HEK293T (cell line): Measurements from ENCODE around the gene PGBD1.

Source experiments
- CTCF ChIA-PET: fragments of 350-600 bp; formaldehyde crosslinking; extraction: SDS; loops from one replicate; lab custom pipeline; 2021; ENCODE audit warnings: antibody characterized with exemption, inconsistent platforms; lab: Yijun Ruan, JAX
- POLR2A ChIA-PET: fragments of 350-600 bp; formaldehyde crosslinking; extraction: SDS; loops from one replicate; lab custom pipeline; 2020; ENCODE audit warnings: antibody characterized with exemption, inconsistent platforms; lab: Yijun Ruan, JAX
- DNase-seq: peaks from one replicate; pipeline ENCODE4 v3.0.0; 2012; ENCODE audit warnings: mixed read lengths; ENCODE audit errors: extremely low spot score
- ARNT ChIP-seq: fragments of 450-650 bp; IDR thresholded peaks from 2 replicates; pipeline ENCODE4 v1.6.1; 2017; ENCODE audit warnings: mild to moderate bottlenecking
- BHLHE40 ChIP-seq: fragments of 450-650 bp; IDR thresholded peaks from 2 replicates; pipeline ENCODE4 v1.6.1; 2016; ENCODE audit warnings: mild to moderate bottlenecking, moderate library complexity, borderline replicate concordance
- CTBP1 ChIP-seq: fragments of 450-650 bp; IDR thresholded peaks from 2 replicates; pipeline ENCODE4 v1.6.1; 2016; ENCODE audit warnings: borderline replicate concordance
- ELF4 ChIP-seq: fragments of 450-650 bp; IDR thresholded peaks from 2 replicates; pipeline ENCODE4 v1.6.1; 2017; ENCODE audit warnings: antibody characterized with exemption
- FOXA1 ChIP-seq: fragments of 450-650 bp; IDR thresholded peaks from 2 replicates; pipeline ENCODE4 v1.6.1; 2016; ENCODE audit warnings: mild to moderate bottlenecking
- FOXK2 ChIP-seq: fragments of 450-650 bp; IDR thresholded peaks from 2 replicates; pipeline ENCODE4 v1.6.1; 2016; ENCODE audit warnings: mild to moderate bottlenecking
- FOXM1 ChIP-seq: fragments of 450-650 bp; IDR thresholded peaks from 2 replicates; pipeline ENCODE4 v1.6.1; 2017; ENCODE audit warnings: mild to moderate bottlenecking, borderline replicate concordance
- HDGF ChIP-seq: fragments of 450-650 bp; IDR thresholded peaks from 2 replicates; pipeline ENCODE4 v1.6.1; 2017; ENCODE audit warnings: antibody characterized with exemption, borderline replicate concordance
- L3MBTL2 ChIP-seq: fragments of 450-650 bp; conservative IDR thresholded peaks from 2 replicates; pipeline ENCODE4 v1.6.1; 2016; ENCODE audit warnings: mild to moderate bottlenecking
- LEF1 ChIP-seq: fragments of 450-650 bp; IDR thresholded peaks from 2 replicates; pipeline ENCODE4 v1.6.1; 2017; ENCODE audit warnings: mild to moderate bottlenecking, borderline replicate concordance
- NFRKB ChIP-seq: fragments of 450-650 bp; IDR thresholded peaks from 2 replicates; pipeline ENCODE4 v1.6.1; 2016; ENCODE audit warnings: mild to moderate bottlenecking, moderate library complexity
- SP1 ChIP-seq: fragments of 450-650 bp; IDR thresholded peaks from 2 replicates; pipeline ENCODE4 v1.6.1; 2017
- SUZ12 ChIP-seq: fragments of 450-650 bp; IDR thresholded peaks from 2 replicates; pipeline ENCODE4 v1.6.1; 2016; ENCODE audit warnings: mild to moderate bottlenecking
- TARDBP ChIP-seq: fragments of 450-650 bp; IDR thresholded peaks from 2 replicates; pipeline ENCODE4 v1.6.1; 2016
- ZNF384 ChIP-seq: fragments of 450-650 bp; IDR thresholded peaks from 2 replicates; pipeline ENCODE4 v1.6.1; 2016
- TF ChIP-seq, protein P1 (sequence below): fragments of 450-650 bp; IDR thresholded peaks from 2 replicates; pipeline ENCODE4 v1.6.1; 2016

The PGBD1 gene

DNA sequence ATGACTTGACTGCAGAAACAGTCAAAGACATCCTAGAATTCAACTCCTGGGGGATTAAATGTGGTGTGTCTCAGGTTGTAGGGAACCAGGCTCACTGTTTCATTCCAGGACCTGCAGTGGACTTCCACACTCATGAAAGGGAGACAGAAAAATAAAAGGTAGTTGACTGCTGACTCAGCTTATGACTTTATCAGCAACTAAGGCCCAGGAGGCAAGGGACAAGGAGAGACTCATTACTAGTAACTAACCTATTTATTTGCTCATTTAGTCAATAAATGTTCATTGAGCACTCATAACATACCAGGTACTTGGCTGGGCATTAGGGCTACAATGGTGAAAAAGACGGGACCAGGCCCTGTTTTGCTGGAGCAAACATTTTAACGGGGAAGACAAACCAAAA, 51.7 kb downstream of the PGBD1 start:
- ChIA-PET POLR2A (no interaction called here), CTCF (no interaction called here)
- DNase-seq: no peak
- TF ChIP-seq ELF4: no peak
- TF ChIP-seq ZNF384: no peak
- TF ChIP-seq TARDBP: no peak
- no peak for TF ChIP-seq SP1
- no peak for TF ChIP-seq L3MBTL2
- TF ChIP-seq BHLHE40: no peak
- TF ChIP-seq SUZ12: no peak
- TF ChIP-seq FOXA1: no peak
- TF ChIP-seq FOXM1: no peak
- TF ChIP-seq, protein P1, sequence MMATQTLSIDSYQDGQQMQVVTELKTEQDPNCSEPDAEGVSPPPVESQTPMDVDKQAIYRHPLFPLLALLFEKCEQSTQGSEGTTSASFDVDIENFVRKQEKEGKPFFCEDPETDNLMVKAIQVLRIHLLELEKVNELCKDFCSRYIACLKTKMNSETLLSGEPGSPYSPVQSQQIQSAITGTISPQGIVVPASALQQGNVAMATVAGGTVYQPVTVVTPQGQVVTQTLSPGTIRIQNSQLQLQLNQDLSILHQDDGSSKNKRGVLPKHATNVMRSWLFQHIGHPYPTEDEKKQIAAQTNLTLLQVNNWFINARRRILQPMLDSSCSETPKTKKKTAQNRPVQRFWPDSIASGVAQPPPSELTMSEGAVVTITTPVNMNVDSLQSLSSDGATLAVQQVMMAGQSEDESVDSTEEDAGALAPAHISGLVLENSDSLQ: no peak
- no peak for TF ChIP-seq ARNT

DNA sequence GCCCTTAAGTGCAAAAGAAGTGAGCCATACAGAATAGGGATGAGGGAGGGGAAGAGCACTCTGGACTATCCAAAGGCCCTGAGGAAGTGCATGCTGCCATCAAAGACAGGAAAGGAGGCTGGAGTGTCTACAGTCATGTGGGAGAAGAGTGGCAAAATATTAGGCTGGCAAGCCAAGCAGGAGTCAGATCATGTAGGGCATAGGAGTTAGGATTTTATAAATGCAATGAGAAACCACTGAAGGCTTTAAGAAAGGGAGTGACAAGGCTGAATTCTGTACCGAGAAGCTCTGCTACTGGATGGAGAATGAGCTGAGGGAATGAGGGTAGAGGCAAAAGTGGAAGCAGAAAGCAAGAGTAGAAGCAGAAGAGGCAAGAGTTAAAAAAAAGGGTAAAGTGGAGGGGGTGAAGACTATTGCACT, 52.2 kb downstream of the PGBD1 start:
- CTCF ChIA-PET: interaction anchor here (0.6 kb wide), 1 partner anchor 1171 kb away, joined by 6 read pairs; no protein-coding TSS in a partner anchor
- DNase-seq: no peak
- TF ChIP-seq ELF4 (no peak), SUZ12 (no peak), ZNF384 (no peak), TARDBP (no peak), CTBP1 (no peak)
- POLR2A ChIA-PET: no interaction called here

DNA sequence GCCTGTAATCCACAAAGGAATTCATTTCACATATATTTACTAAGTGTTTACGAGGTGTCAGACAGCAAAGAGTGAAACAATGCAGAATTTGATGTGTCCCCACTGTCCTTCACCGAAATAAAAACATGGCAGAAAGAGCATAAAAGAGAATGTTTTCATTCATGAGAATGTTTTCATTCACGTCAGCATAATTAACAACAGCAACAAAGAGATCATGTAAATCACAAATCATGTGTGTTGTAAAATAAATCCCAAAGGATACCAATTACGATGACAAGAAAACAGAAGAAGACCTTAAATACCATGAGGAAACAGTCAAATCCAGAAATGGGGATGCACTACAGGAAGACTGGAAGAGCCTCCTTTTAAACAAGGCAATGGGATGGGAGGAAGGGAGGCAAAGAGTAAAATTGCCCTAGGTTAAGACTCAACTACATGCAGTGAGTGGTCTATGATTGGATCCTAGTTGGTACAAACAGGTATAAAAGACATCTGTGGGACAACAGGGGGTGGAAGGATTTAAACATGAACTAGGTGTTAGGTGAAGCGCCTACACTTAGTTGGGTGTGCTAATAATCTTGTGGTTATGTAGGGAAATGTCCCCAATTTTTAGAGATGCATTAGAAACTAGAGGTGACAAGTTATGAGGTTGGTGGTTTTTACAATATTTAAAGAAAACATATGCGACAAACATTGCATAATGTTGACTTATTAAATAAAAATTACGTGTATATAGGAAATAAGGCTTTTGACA, 53.1 kb downstream of the PGBD1 start:
- ChIA-PET CTCF (interaction anchor here (0.6 kb wide), 1 partner anchor 1172 kb away, joined by 6 read pairs; no protein-coding TSS in a partner anchor), POLR2A (interaction anchor here (1.1 to 3.5 kb wide), 11 partner anchors 15 to 193 kb away, joined by 3 to 24 read pairs (median 6); partner anchors contain the start of genes PGBD1, ZKSCAN3 and ZKSCAN8)
- no peak for TF ChIP-seq ELF4
- TF ChIP-seq LEF1: no peak
- TF ChIP-seq BHLHE40: no peak
- TF ChIP-seq SUZ12: no peak
- no peak for TF ChIP-seq CTBP1
- no peak for TF ChIP-seq TARDBP
- no peak for TF ChIP-seq FOXK2
- TF ChIP-seq FOXM1: no peak
- DNase-seq: no peak

DNA sequence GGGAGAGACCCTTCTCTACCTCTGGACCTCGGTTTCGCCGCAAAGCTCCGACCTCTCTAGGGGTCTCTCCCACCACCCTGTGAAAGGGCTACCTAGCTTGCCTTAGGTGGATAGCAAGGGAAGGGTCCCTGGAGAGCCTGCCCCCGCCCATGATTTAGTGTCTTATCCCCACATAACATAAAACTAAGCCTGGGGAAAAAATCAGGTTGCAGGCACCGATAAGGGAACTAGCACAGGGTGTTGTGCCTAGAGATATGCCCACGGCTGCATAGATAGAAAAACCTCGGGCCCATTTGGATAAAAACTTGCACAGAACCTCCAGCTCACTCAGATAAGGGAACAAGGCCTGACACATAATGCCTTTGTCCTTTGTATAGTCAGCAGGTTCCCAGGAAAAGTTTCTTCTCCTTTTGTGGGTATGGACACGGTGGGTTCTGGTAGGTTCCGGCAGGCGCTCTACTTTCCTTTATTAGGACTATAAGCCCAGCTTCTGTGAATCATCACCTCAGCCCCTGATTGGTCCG, 53.7 kb downstream of the PGBD1 start:
- no peak for DNase-seq
- ChIA-PET CTCF (interaction anchor here (0.6 kb wide), 1 partner anchor 270 kb away, joined by 11 read pairs; no protein-coding TSS in a partner anchor), POLR2A (interaction anchor here (0.7 to 3.5 kb wide), 26 partner anchors 9 to 252 kb away, joined by 3 to 24 read pairs (median 4); partner anchors contain the start of genes PGBD1, ZKSCAN3, ZKSCAN8 and ZSCAN26)
- TF ChIP-seq L3MBTL2 (0 out of 2 replicates have a peak, but pooled peaks have one; percentile 26), FOXK2 (no peak), ARNT (no peak)

DNA sequence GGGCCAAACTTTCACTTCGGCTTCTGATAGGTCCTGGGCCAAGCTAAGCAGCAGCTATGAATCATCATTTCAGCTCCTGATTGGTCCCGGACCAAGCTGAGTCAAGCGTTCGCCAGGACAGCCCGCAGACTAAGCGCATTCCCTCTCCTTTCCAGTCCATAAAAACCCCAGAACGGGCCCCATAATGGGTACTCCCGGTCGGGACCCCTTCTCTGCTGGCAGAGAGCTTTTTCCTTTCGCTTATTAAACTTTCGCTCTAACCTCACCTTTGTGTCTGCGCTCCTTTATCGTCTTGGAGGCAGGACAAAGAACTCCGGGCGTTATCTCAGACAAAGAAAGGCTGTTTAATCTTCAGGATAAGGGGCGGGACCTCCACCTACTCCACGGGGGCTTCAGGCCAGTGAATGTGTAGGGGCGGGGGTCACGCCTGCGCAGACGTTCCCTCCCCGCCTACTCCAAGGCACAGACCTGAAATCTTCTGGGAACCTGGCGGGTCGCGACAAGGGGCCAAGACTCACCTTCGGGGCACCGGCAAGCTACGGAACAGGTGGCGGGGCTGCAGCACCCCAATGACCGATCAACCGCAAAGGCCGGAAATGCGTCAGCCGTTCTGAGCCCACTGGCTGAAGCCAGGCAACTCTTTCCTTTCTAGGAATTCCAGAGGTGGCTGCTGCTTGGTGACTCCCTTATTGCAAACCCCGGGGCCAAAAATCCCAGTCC, 54.4 kb downstream of the PGBD1 start, which contains the start of gene ZSCAN31:
ZSCAN31 (minus strand) TSS at position 585 of the 720 bp plus-strand sequence. CDS start 6,465 bp downstream, outside the sequence.
- CTCF ChIA-PET: interaction anchor here (0.6 kb wide), 1 partner anchor 269 kb away, joined by 11 read pairs; no protein-coding TSS in a partner anchor
- POLR2A ChIA-PET: interaction anchor here (0.7 to 3.5 kb wide), 28 partner anchors 9 to 251 kb away, joined by 3 to 24 read pairs (median 4); partner anchors contain the start of genes PGBD1, ZKSCAN3, ZKSCAN8 and ZSCAN26
- peak; percentile 83 for DNase-seq
- TF ChIP-seq HDGF (no peak), SP1 (no peak), BHLHE40 (no peak), FOXK2 (no peak), ARNT (no peak), ZNF384 (no peak), SUZ12 (no peak), L3MBTL2 (peak; percentile 29; the same call in 1 of the 2 replicates), ELF4 (peak; percentile 59), LEF1 (no peak), TARDBP (no peak), CTBP1 (no peak), NFRKB (no peak), FOXM1 (no peak), FOXA1 (no peak)
- TF ChIP-seq, protein P1: peak; percentile 87
